Measurements from ENCODE around the gene RHNO1.

- TF ChIP-seq CTCF (IDR thresholded peaks at IDR 0.05; ENCODE audit: low read length) (no peak), EZH2 (IDR thresholded peaks at IDR 0.05; ENCODE audit: borderline replicate concordance, low read length) (no peak)
Measured at GRCh38 chr12:2836574-2836973, 40.4 kb upstream of the RHNO1 start.

All from OCI-LY1 (cell line).